Head of caudate nucleus (tissue), 42 donors: Measurements from ENCODE around the gene NCAPD3.
"Not testable (repeated sequence)": the region's sequence is repeated elsewhere in the genome, so short reads cannot be mapped to it uniquely, and the experiment has no call there.

Experiments used
- DNase-seq, 42 donors: peaks; one replicate each; pipeline versions ENCODE4 v3.0.0 to v3.0.0-alpha.2; 2020 to 2021; ENCODE audit warnings: mixed read lengths in 7 of 42
- intact Hi-C: fragments of 100-400 bp; cut with DNase I; formaldehyde crosslinking; loops from one replicate; pipeline ENCODE4 v1.15.0; 2022

The NCAPD3 gene

DNA sequence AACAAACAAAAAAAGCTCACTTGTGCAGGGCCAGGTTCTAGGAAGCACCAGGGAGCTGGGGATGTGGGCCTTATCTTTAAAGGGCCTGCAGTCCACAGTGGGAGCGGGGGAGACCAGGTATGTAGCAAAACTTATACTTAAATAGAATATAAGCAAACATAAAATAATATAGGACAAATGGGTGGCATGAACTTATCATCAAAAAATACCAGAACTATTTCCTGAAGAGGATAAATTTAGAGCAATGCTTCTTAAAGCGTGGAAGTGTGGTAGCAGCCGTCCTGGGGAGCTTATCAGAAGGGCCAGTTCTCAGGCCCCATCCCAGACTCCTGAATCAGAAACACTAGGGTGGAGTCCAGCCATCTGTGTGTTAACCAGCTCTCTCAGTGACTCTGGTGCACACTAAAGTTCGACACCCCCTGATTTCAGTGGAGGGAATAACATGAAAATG, 10.0 kb upstream of the NCAPD3 start:
- intact Hi-C loops = no loop called here
- peak in 1 of 42 donors; percentile 19 for DNase-seq

DNA sequence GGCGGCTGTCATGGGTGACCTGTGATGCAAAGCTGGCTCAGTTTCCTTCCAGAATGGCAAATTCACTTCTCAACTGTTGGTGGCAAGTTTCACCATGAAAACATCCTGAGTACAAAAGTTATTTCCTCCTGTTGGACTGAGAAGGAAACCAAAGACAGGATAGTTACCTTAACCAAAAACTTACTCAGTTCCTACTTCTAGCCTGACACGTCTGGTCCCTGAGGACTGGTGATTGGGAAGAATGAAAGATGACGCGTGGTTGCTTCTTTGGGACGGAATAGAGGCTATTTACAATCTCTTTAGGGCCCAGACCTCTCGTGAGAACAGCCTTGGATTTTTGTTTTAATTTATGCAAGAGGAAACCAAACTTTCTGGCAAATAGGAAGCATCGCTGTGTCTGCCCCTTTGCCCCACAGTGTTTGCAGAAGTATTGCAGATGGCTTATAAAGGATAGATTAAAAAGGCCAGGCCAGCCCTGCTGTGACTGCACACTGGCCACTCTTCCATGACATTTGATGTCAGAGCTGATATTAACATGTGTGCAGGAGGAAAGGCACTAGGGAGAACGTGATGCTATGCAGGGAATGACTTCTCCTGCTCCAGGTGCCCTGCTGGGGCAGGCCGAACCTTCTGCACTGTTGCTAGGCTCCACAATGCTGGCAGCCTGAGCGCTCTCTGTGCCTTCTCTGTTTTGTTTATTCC, 8.3 kb upstream of the NCAPD3 start:
- DNase-seq = peak in 2 of 42 donors; percentile 23 to 36
- intact Hi-C loops = no loop called here

DNA sequence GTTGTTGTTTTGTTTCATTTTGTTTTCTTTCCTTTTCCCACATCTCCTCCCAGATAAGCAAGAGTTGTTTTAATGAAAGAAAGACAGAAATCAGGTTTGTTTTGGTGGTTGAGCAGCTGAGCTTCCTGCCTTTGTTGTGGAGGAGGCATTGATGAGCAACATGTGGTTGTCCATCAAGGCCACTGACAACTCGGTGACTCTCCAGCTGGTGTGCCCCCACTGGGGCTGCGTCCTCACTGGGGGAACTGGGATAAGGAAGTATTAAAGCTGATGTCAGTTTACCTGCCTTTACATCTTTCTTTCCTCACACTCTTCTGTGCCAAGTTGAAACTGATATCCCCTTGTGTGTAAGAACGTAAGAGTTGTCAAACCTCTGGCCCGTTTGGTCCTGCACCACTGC, 6.6 kb upstream of the NCAPD3 start:
- intact Hi-C loops = no loop called here
- DNase-seq = peak in 2 of 42 donors; percentile 5 to 18

DNA sequence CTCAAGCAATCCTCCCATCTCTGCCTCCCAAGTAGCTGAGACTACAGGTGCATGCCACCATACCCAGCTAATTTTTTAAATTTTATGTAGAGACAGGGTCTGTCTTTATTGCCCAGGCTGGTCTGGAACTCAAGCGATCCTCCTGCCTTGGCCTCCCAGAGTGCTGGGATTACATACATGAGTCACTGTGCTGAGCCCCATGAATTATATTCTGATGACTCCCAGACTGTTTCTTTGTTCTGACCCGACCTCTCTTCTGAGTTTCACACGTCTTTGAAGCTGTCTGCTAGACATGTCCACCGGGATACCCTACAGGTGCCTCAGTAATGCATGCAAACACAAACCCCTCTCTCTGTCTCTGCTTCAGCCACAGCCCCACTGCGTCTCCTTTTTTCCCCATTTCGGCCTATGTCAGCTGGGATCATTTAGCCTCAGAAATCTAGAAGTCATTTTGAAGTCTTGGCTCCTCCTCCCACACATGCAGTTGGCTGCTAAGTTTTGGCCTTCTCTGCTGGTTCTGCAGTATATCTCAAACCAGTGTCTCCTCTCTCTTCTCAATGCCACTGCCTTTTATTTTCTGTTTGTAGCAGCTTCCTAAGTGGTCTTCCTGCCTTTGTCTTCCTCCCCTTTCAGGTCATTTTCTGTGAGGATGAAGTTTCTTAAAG, 5.5 kb upstream of the NCAPD3 start:
- intact Hi-C loops = loop anchor here (10.0 kb wide), 1 partner anchor 184 kb away; no protein-coding TSS in a partner anchor
- DNase-seq = peak in 2 of 42 donors; percentile 14 to 29

DNA sequence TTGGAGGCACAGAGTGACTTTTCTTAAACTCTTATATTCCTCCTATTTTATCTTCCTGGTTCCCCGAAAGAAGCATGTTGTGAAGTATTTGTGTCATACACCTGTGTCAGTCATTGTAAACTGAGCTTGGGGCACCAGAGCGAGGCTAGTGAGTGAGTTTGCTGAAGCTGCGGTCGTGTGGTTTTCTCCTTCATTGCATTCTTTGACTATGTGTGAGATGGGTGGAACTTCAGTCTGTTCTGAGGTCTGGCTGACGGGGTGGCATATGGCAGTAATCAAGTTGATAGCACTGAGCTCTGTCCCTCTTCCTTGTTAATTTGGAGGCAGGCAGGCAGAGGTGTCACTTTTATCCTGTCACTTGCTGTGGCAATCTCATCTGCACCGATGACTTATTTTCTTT, 4.9 kb upstream of the NCAPD3 start:
- intact Hi-C loops = loop anchor here (10.0 kb wide), 1 partner anchor 184 kb away; no protein-coding TSS in a partner anchor

DNA sequence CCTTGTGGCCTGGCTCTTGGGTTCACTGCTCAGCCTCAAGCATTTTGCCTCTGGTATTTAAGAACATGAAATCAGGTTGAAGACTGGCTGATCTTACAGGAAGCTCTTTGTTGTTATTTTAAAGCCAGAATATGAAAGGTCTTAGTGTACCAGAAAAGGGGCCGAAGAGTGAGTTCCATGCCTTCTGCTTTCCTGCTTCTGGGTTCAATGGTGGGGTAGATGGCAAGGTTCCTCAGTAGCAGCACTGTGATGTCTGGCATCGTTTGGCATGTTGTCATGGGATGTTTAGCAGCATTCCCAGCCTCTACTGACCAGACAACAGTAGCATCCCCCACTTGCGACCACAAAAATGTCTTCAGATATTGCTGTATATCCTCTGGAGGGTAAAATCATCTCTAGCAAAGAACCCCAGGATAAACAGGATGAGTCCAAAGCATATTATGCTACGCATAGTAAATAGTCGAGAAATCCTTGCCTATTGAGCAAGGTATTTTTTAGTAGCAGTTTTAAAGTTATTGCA, 3.1 kb upstream of the NCAPD3 start:
- peak in 1 of 42 donors; percentile 23 for DNase-seq
- intact Hi-C loops = loop anchor here (10.0 kb wide), 1 partner anchor 182 kb away; no protein-coding TSS in a partner anchor

More for the DNA sequence above, 4.9 kb upstream of the NCAPD3 start:
- DNase-seq = peak in 1 of 42 donors; percentile 22

DNA sequence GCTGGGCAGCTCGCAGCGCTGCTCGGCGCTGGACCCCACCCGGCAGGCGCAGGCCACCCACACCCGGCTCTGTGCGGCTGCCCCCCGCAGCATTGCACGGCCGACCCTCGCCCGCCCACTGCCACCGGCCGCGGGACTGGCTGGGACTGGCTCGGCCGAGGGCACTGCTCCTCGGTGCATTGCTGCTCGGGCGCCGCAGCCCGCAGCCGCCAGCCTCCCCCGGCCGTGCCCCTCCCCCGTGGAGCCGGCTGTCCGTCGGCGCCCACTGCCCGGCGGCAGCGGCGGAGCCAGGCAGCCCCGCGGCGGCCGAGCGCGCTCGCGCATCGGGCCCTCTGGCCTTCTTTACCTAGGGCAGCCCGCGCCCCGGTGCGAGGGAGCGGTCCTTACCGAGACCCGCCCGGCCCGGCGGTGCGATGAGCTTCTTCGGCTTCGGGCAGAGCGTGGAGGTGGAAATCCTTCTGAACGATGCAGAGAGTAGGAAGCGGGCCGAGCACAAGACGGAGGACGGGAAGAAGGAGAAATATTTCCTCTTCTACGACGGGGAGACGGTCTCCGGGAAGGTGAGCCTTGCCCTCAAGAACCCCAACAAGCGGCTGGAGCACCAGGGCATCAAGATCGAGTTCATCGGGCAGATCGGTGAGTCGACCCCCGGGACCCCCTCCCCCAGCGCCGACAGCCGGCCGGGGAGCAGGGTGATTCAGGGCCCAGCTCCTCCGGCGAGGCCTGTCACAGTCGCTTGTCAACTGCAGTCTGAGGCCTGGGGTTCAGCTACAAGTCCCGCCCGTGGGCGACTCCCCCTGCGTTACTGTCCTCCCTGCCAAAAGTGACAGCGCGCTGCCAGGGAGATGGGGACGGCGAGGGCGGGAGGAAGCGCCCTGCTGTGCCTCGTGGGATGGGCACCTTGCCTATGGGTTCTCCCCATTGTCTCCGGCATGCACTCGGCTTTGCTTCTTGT, 1.2 kb upstream of the NCAPD3 start:
- peak; percentile 66 to 91 (median 80) for DNase-seq
- intact Hi-C loops = loop anchor here (10.0 kb wide), 1 partner anchor 180 kb away; no protein-coding TSS in a partner anchor

DNA sequence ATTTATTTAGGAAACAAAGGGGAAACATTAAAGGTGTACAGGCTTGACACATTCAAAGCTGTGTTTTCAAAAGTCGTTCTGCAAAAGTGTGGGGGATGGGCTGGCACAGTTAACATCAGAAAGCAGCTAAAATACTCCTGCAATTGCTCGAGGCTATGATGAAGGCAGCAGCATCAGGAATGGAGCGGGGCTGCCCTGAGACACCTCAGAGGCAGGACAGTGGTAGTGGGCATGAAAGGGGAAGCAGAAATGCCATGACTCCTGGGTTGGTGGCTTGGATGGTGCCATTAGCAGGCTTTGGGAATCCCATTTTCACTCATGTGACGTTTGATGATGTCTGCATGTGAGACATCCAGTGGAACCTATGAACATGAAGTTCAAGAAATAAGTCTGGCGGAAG, 646 bp downstream of the NCAPD3 start:
- intact Hi-C loops = loop anchor here (10.0 kb wide), 1 partner anchor 178 kb away; no protein-coding TSS in a partner anchor

DNA sequence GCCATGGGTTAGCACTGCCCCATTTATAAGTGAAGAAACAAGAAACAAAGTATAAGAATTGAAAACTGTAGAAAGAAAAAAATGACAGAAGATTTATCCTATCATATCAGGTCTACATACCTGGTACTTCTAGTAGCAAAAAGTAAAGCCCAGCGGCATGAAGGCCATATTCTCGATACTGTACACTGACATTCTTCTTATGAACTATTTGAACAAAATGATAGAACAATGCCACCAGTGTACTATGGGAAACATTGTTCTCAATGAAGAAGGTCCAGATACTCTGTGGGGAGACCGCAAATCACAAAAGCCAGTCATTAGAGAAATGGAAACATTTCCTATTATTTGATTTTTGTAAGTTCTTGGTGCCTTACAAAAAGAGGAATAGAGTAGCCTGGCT, 7.0 kb downstream of the NCAPD3 start:
- DNase-seq = no peak
- intact Hi-C loops = no loop called here

More for the DNA sequence above, 646 bp downstream of the NCAPD3 start:
- DNase-seq = no peak

DNA sequence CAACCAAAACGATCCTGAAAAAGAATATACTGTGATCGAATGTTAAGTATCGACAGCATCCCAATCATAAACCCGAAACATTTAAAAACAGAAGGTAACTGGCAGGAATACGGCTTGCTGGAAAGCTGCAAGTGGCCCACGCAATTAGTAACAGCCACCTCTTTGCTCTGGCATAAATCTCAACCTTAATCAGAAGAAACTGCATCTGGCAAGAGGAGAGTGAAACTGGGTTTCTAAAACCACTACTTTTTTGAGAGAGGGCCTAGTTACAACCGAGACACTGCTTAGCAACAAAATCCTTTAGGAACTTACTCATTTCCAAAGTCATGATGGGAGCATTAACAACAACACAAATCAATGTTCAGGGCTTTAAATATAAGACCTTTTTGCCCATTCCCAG, 7.9 kb downstream of the NCAPD3 start:
- peak in 11 of 42 donors; percentile 14 to 57 (median 28) for DNase-seq
- intact Hi-C loops = no loop called here

DNA sequence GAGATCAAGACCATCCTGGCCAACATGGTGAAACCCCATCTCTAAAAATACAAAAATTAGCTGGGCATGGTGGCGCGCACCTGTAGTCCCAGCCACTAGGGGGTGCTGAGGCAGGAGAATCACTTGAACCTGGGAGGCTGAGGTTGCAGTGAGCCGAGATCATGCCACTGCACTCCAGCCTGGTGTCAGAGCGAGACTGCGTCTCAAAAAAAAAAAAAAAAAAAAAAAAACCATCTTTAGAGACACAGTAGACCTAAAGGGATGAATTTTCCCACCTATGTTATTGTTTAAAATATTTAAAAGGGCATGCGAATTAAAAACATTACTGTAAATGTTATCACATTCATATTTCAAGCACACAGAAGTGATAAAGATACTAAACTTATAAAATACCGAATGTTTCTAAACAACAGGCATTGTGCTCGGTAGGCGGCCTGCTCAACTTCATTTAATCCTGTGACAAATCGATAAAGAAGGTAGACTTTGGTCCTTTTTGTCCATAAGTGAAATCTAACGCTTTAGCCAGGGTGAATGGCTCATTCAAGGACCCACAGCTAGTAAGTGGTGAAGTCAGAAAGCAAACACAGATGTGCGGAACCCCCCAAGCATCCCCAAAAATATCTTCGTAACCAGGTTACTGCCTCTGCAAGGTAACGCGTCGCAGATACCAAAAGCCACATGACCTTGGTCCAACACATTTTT, 16.1 kb downstream of the NCAPD3 start:
- peak in 18 of 42 donors; percentile 7 to 66 (median 26) for DNase-seq
- intact Hi-C loops = no loop called here

DNA sequence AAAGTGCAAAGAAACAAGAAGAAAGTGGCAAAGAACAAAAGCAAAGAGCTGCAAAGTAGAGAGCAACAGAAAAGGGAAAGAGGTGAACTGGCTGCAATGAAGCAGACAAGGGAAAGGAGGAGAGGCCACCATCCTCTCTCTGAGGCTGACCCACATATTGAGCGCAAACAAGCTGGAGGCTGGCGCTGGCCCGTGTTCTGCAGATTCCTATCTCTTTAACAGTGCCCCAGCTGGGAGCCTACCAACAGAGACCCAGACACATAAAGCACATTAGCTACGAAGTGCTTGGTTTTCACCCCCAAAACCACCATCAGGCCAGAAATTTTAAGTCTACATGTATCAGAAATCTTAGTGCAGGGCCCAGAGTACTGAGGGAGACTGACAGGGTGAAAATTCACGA, 17.6 kb downstream of the NCAPD3 start:
- intact Hi-C loops = no loop called here
- no peak for DNase-seq

DNA sequence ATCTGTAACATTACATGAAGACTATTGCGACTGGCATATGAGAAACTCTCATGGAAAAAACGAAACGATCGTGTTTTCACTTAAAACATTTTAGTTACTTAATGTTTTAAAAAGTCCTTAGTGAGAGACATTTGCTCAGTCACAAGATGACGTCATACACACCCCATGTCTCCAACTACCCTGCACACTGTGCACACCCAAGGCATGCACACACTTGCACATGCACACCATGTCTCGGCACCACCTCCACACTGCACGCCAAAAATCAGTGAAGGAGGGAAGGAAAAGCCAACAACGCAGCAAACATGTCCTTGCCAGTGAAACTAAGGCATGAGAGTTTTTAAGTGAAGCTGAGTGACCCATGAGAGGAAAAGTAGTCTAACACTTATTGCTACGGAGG, 18.0 kb downstream of the NCAPD3 start:
- intact Hi-C loops = no loop called here
- no peak for DNase-seq

DNA sequence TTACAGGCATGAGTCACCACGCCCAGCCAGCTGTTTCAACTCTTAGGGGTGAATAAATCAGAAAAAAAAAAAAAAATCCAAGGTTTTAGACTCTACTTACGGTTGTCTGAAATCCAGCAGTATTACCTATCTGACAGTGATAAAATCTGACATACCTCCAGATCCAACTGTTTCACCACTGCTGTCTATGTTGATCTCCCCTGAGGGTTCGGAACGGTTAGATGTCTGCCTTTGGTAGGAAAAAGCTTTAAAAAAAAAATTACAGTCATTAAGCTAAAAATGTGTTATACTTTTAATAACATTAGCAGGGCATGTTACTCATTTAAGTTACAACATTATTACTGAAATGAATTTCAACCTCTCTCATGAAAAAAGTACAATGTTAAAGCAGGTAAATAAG, 21.1 kb downstream of the NCAPD3 start:
- no peak for DNase-seq
- intact Hi-C loops = no loop called here

DNA sequence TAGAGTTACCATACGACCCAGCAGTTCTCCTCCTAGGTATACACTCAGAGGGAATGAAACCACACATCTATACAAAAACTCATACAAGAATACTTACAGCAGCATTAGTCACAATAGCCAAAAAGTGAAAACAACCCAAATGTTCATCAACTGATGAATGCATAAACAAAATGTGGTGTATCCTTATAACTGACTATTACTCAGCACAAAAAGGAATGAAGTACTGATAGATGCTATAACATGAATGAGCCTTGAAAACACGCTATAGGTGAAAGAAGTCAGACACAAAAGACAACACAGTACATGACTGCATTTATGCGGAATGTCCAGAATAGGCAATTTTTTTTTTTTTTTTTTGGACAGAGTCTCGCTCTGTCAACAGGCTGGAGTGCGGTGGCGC, 23.1 kb downstream of the NCAPD3 start:
- intact Hi-C loops = no loop called here
- DNase-seq = no peak

DNA sequence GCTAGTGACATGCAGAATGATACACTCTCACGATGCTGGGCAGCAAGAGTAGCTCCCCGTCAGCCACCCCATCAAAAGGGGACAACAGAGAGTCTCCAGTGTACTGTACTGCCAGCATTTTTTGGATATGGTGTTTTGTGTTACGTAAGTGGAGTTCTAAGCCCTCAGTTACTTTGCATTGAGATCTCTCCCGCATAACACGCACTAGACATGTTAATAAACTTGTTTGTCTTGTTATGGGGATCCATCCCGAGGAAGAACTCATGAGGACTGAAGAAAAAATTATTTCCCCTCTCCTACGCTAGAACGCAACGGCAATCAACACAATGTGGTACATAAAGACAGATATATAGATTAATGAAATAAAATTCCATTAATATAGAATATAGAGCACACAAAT, 24.2 kb downstream of the NCAPD3 start:
- intact Hi-C loops = no loop called here
- DNase-seq = no peak

DNA sequence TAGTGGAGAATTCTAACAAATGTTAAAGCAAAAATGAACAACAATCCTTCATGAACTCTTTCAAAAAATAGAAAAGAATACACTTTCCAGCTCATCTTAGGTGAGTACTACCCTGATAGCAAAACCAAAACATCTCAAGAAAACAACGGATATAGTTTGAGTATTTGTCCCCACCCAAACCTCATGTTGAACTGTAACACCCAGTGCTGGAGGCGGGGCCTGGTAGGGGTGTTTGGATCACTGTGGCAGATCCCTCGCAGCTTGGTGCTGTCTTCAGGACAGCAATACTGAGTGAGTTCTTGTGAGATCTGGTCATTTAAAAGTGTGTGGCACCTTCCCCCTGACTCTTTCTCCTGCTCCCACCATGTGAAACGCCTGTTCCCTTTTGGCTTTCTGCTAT, 27.0 kb downstream of the NCAPD3 start:
- intact Hi-C loops = no loop called here
- DNase-seq = no peak

DNA sequence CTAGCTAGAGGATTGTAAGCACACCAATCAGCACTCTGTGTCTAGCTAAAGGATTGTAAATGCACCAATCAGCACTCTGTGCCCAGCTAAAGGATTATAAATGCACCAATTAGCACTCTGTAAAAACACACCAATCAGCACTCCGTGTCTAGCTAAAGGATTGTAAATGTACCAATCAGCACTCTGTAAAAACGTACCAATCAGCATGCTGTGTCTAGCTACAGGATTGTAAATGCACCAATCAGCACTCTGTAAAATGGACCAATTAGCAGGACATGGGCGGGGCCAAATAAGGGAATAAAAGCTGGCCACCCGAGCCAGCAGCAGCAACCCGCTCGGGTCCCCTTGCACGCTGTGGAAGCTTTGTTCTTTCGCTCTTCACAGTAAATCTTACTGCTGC, 35.7 kb downstream of the NCAPD3 start:
- DNase-seq, intact Hi-C loops: not testable (repeated sequence)
